Thyroid gland (tissue), 4 donors: ENCODE data around the gene PLEKHA3.

Experiments used
- CTCF ChIP-seq, 6 experiments: fragments of 200-600 bp in 3 of 6; fragments of 450-650 bp in 3 of 6; sonication (generic) in 3 of 6; IDR thresholded peaks; one replicate each; pipeline ENCODE4 v1.5.1; 2016 to 2019; ENCODE audit warnings: antibody characterized with exemption in 6 of 6, mild to moderate bottlenecking in 2 of 6, inconsistent platforms in 1 of 6, moderate library complexity in 1 of 6
- POLR2A ChIP-seq, 2 donors: fragments of 450-650 bp; IDR thresholded peaks; one replicate each; pipeline ENCODE4 v1.6.1; 2017; ENCODE audit warnings: antibody characterized with exemption in 2 of 2, mild to moderate bottlenecking in 2 of 2, moderate library complexity in 1 of 2

- TF ChIP-seq POLR2A (IDR thresholded peaks at IDR 0.05): no peak
- TF ChIP-seq CTCF (IDR thresholded peaks at IDR 0.05): no peak
Measured at GRCh38 chr2:178474560-178474959, 5.7 kb upstream of the PLEKHA3 start.
